ENCODE data around the gene SLC6A12.
A peak's percentile ranks its signal among the peaks of the same experiment; 100 is the strongest.
"Not testable (repeated sequence)": the region's sequence is repeated elsewhere in the genome, so short reads cannot be mapped to it uniquely, and the experiment has no call there.

SLC6A12 gene

DNA sequence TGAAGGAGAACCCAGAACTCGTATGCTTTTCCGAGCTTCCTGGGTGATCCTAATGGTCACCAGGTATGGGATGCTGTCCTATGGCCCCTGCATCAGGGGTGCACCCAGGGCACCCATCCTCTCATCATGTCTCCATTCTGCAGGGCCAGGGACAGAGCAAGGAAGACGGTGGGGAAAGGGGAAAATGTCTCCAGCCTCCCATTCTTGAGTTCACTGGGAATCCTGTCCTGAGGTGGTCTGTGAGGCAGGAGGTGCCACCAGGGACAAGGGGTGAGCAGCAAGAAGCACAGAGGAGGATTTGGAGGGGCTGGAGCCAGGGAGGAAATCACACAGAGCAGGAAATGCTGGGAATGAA is 14.9 kb upstream of the SLC6A12 start:
- Mint-ChIP-seq H3K4me1 (no peaks in the 10 kb centered on the region), H3K27me3 (peaks cover 7 to 24% of the 10 kb centered on the region in 2 donors), H3K36me3 (no peaks in the 10 kb centered on the region), H3K9me3 (no peaks in the 10 kb centered on the region), H3K4me3 (no peak overlapping the region), H3K27ac (no peak overlapping the region)
- DNase-seq, result no peak
- ATAC-seq (replicated peaks), result no peak

DNA sequence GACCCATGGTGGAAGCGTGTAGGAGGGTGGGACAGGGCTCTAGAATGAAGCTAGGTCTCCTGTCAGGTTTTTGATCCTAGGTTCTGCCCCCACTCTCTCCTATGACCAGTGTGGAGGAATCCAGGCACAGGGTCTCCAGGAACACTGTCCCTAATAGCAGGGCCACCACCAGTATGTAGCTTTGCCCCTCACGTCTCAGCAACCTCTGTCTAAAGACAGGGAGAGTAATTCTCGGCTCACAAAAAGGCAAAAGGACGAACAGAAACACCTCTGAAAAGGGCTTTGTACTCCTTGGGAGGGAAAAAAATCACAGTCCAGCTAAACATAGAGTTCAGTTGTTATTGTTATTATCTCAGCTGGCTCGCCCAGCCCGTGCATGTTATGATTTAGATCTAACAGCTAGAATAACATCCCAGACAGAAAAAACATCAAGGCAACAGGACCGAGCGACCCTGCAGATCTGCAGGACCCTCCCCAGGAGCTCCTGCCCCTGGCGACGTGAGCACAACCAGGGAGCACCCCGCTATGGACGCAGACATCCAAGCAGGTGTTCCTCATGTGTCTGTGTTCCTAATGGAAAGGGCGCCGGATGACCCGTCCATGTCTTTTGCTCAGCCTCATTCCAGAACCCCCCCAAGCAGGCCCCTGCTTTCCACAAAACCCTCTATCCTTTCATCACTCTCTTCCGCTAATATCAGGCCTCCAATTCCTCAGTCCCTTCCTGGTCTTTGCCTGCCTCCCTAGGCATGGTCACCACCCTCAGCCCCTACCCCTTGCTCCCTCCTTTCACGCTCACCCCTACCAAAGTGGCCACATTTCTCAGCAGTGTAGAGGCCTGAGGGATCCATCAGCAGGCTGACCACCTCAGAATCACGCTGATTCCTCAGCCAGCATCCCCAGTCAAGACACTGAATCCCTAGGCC is 14.2 kb upstream of the SLC6A12 start:
- Mint-ChIP-seq H3K36me3 (no peaks in the 10 kb centered on the region), H3K27me3 (peaks cover 7 to 24% of the 10 kb centered on the region in 2 donors), H3K27ac (no peak overlapping the region), H3K9me3 (no peaks in the 10 kb centered on the region), H3K4me1 (no peaks in the 10 kb centered on the region), H3K4me3 (no peak overlapping the region)
- ATAC-seq (replicated peaks) (no peak), DNase-seq (no peak)

DNA sequence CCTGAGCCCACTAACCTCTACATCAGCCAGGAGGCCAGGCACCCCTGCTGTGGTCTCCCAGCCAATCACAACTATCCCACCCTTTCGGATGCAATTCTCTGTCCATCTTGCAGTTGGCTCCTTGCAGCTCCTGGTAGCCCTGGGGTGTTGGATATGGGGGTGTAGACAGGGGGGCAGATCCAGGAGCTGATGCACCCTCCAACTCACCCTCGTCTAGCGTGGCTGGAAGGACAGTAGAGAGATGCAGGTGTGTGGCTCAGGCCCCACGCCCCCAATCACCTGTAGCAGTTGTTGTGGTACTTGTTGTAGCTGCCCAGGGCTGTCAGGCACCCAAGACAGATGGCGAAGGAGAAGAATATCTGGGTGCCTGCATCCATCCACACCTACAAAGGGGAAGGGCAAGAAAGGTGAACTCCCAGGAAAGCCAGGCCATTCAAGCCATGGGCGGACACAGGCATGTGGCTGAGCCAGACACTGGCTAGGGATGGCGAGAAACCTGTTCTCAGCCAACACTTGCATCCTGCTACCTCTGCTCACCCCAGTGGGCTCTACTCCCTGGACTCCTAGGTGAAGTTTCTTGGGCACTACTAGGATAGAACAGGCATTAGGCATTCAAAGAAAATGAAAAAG is 13.4 kb upstream of the SLC6A12 start:
- H3K36me3 Mint-ChIP-seq, result no peaks in the 10 kb centered on the region
- no peaks in the 10 kb centered on the region for H3K4me1 Mint-ChIP-seq
- no peak overlapping the region for H3K4me3 Mint-ChIP-seq
- no peak for DNase-seq
- H3K27ac Mint-ChIP-seq, result no peak overlapping the region
- H3K9me3 Mint-ChIP-seq, result no peaks in the 10 kb centered on the region
- ATAC-seq (replicated peaks), result no peak
- peaks cover 7 to 26% of the 10 kb centered on the region in 2 donors for H3K27me3 Mint-ChIP-seq

DNA sequence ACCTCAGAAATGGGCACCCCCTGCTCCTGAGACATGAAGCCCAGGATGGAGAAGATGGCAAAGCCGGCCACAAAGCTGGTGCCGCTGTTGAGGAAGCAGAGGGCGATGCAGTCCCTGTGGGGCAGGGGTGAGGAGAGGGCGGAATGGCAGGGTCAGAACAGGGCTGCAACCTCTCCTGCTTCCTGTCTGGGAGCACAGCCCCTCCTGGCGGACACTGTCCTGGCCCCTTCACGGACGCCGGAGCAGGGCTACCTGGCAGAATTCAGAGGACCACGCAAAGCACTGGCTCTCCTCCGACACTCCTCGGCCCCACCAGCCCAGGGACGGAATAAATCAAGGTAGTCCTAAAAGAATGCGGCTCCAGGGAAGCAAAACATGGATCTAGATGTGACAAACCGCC is 12.4 kb upstream of the SLC6A12 start:
- Mint-ChIP-seq H3K4me3 (no peak overlapping the region), H3K9me3 (no peaks in the 10 kb centered on the region), H3K36me3 (no peaks in the 10 kb centered on the region), H3K27ac (no peak overlapping the region), H3K4me1 (no peaks in the 10 kb centered on the region), H3K27me3 (peaks cover 8 to 33% of the 10 kb centered on the region in 2 donors)
- ATAC-seq (replicated peaks) (no peak), DNase-seq (no peak)

- peaks cover 0 to under 1% of the 10 kb centered on the region in 2 donors for H3K4me1 Mint-ChIP-seq
- H3K27me3 Mint-ChIP-seq, result peaks cover 20 to 47% of the 10 kb centered on the region in 2 donors
- no peak overlapping the region for H3K4me3 Mint-ChIP-seq
- H3K36me3 Mint-ChIP-seq, result no peaks in the 10 kb centered on the region
- H3K9me3 Mint-ChIP-seq, result no peaks in the 10 kb centered on the region
- ATAC-seq (replicated peaks), result no peak
- no peak for DNase-seq
- no peak overlapping the region for H3K27ac Mint-ChIP-seq
Observed at GRCh38 chr12:225012-225411, 11.1 kb upstream of the SLC6A12 start.

GRCh38 chr12:224330-224729 is 10.4 kb upstream of the SLC6A12 start:
- no peak overlapping the region for H3K4me3 Mint-ChIP-seq

GRCh38 chr12:223841-224240 is 9.9 kb upstream of the SLC6A12 start:
- ATAC-seq (replicated peaks), result no peak
- H3K4me3 Mint-ChIP-seq, result no peak overlapping the region
- H3K36me3 Mint-ChIP-seq, result no peaks in the 10 kb centered on the region
- H3K27me3 Mint-ChIP-seq, result peaks cover 18 to 50% of the 10 kb centered on the region in 2 donors
- peaks cover 3 to 4% of the 10 kb centered on the region in 2 donors for H3K4me1 Mint-ChIP-seq
- no peak for DNase-seq
- H3K27ac Mint-ChIP-seq, result no peak overlapping the region
- H3K9me3 Mint-ChIP-seq, result no peaks in the 10 kb centered on the region

More at GRCh38 chr12:224330-224729, 10.4 kb upstream of the SLC6A12 start:
- Mint-ChIP-seq H3K36me3 (no peaks in the 10 kb centered on the region), H3K4me1 (peaks cover 3 to 4% of the 10 kb centered on the region in 2 donors), H3K9me3 (no peaks in the 10 kb centered on the region), H3K27ac (no peak overlapping the region), H3K27me3 (peaks cover 20 to 48% of the 10 kb centered on the region in 2 donors)
- no peak for DNase-seq
- no peak for ATAC-seq (replicated peaks)

DNA sequence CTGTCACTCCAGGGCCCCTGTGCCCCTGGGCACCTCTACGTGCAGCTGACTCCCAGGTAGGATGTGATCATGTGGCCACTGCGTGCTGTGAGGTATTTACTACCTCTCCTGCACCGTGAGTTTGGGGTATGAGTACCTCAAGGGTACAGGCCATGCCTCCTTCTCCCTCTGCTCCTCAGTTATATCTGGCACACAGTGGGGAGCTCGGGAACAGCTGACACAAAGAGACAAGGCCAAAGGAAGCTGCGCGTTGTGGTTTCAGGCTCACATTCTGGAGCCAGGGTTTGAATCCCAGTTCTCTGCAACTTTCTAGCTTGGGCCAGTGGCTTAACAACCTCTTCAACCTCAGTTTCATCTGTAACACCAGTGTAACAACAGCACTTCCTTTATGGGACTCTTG is 7.8 kb upstream of the SLC6A12 start:
- Mint-ChIP-seq H3K36me3 (no peaks in the 10 kb centered on the region), H3K4me3 (no peak overlapping the region), H3K27ac (no peak overlapping the region), H3K9me3 (no peaks in the 10 kb centered on the region), H3K4me1 (peaks cover 3 to 4% of the 10 kb centered on the region in 2 donors), H3K27me3 (peaks cover 25 to 45% of the 10 kb centered on the region in 2 donors)
- DNase-seq, result no peak
- ATAC-seq (replicated peaks), result no peak

DNA sequence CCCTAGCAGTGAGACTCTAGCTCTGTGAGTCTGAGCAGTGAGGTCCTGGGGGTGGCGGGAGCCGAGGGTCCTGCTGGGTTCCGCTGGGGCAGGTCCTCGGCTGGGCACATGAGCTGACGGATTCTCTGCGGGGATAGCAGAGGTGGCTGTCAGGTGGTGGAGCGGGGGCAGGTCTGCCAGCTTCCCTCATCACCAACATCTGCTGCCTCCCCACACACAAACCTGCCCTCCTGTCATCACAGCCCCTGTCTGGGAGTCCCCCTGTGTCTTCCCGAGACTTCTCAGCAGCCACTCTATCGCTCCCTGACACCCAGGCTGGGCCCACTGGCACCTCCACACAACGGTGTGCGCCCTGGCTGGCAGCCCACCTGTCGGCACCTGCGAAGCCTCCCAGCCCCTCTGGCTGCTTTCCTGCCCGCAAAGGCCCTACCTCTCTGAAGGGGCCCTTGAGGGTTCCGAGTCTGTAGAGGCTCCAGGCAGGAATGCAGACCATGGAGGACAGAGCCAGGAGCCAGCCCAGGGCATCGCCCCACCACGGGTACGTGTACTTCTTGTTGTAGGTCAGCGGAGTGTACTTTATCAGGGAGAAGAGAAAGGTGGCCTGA is 7.1 kb upstream of the SLC6A12 start:
- Mint-ChIP-seq H3K4me1 (peaks cover 3 to 4% of the 10 kb centered on the region in 2 donors), H3K9me3 (no peaks in the 10 kb centered on the region), H3K27me3 (peaks cover 25 to 45% of the 10 kb centered on the region in 2 donors), H3K36me3 (no peaks in the 10 kb centered on the region), H3K27ac (no peak overlapping the region), H3K4me3 (no peak overlapping the region)
- DNase-seq (no peak), ATAC-seq (replicated peaks) (no peak)

DNA sequence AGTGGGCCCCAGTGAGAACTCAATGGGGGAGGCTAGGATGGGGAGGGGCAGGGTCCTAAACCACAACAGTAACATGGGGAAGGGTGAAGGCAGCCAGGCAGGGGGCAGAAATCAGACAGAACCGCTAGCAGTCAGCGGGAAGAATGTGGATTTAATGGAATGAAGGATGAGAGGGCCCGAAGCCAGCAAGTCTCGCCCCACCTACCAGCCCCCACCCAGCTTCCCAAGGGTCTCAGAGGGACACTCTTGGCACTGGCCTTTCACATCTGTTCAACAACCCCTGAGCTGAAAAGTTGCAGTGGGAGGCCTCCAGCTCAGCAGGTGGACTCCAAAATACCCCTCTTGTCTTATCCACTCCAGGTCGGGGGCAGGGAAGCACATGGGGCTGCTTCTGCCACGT is 6.5 kb upstream of the SLC6A12 start:
- Mint-ChIP-seq H3K9me3 (no peaks in the 10 kb centered on the region), H3K4me1 (peaks cover 3 to 4% of the 10 kb centered on the region in 2 donors), H3K27me3 (peaks cover 25 to 45% of the 10 kb centered on the region in 2 donors), H3K36me3 (no peaks in the 10 kb centered on the region), H3K4me3 (no peak overlapping the region), H3K27ac (no peak overlapping the region)
- DNase-seq, result no peak
- ATAC-seq (replicated peaks), result no peak

GRCh38 chr12:219891-220352 is 6.0 kb upstream of the SLC6A12 start:
- peaks cover 3 to 4% of the 10 kb centered on the region in 2 donors for H3K4me1 Mint-ChIP-seq
- no peaks in the 10 kb centered on the region for H3K36me3 Mint-ChIP-seq
- DNase-seq (peak; percentile 55), ATAC-seq (replicated peaks) (peak; percentile 91 to 92)
- no peaks in the 10 kb centered on the region for H3K9me3 Mint-ChIP-seq
- no peak overlapping the region for H3K27ac Mint-ChIP-seq
- H3K27me3 Mint-ChIP-seq, result peaks cover 25 to 45% of the 10 kb centered on the region in 2 donors
- H3K4me3 Mint-ChIP-seq, result no peak overlapping the region

- no peak overlapping the region for H3K4me3 Mint-ChIP-seq
- peak overlapping the region; percentile 62 for H3K27ac Mint-ChIP-seq
- no peak for ATAC-seq (replicated peaks)
- H3K4me1 Mint-ChIP-seq, result peaks cover 3 to 4% of the 10 kb centered on the region in 2 donors
- H3K36me3 Mint-ChIP-seq, result no peaks in the 10 kb centered on the region
- peaks cover 26 to 48% of the 10 kb centered on the region in 2 donors for H3K27me3 Mint-ChIP-seq
- H3K9me3 Mint-ChIP-seq, result no peaks in the 10 kb centered on the region
- no peak for DNase-seq
Observed at GRCh38 chr12:218728-219590, 5.0 kb upstream of the SLC6A12 start.

GRCh38 chr12:218221-218620 is 4.3 kb upstream of the SLC6A12 start:
- DNase-seq (no peak), ATAC-seq (replicated peaks) (no peak)
- Mint-ChIP-seq H3K4me1 (peaks cover 8 to 10% of the 10 kb centered on the region in 2 donors), H3K9me3 (no peaks in the 10 kb centered on the region), H3K36me3 (no peaks in the 10 kb centered on the region), H3K4me3 (no peak overlapping the region), H3K27ac (no peak overlapping the region), H3K27me3 (peaks cover 34 to 55% of the 10 kb centered on the region in 2 donors)

GRCh38 chr12:217029-217428 is 3.1 kb upstream of the SLC6A12 start:
- not testable (repeated sequence) for H3K27ac Mint-ChIP-seq; DNase-seq; H3K36me3 Mint-ChIP-seq; ATAC-seq (replicated peaks); H3K4me3 Mint-ChIP-seq; H3K9me3 Mint-ChIP-seq
- Mint-ChIP-seq H3K4me1 (peaks cover 13 to 22% of the 10 kb centered on the region in 2 donors), H3K27me3 (peaks cover 42 to 59% of the 10 kb centered on the region in 2 donors)

All from stimulated activated naive B cell treated with anti-CD40 and anti-IgM and Interleukin-4, amounts not matched to agents 10 μg/mL and 1 μg/mL and 100 μg/mL, for 72 hours (primary cell).